Measurements from ENCODE around the gene MAP2K7. TPM values are rescaled to one million over a fixed set of nuclear protein-coding genes. Genes with fewer than 3 reads are reported as not detected.
"Not testable (repeated sequence)": the region's sequence is repeated elsewhere in the genome, so short reads cannot be mapped to it uniquely, and the experiment has no call there.

MAP2K7 gene
- total RNA-seq, 1 experiment from 2014 or later: 10.4 TPM

DNA sequence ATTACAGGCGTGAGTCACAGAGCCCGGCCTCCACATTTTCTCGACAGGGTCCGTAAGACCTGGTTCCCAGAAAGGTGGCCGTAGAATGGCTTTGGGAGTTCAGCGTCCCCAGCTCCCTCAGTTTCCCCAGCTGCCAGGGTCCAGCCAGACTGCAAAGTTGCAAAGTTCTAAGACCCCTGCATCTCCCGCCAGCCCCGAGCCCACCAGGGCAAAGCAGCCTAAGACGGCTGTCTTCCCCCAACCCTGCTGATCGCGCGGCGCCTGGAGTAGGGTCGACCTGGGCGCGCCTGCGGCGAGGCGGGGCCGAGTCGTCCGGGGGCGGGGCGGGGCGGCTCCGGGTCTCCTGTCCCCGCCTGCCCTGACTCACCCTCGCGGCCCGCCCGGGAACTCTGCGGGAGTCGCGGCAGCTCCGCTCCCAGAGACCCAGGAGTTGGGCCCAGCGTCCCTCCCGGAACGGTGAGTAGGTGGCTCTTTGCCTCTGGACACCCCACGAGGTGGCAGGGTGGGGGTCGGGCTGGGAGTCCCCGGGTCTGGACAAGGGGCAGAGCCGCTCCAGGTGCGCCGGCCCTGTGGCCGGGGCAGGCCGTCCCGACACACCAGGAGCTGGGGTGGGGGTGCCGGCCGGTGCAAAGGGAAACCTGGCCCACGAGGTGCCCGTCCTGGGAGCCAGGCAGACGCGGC is 15.4 kb upstream of the MAP2K7 start, which contains the start of gene LRRC8E:
Gene LRRC8E (plus strand): TSS at position 366 of the 681 bp plus-strand sequence. CDS start 7,094 bp downstream, outside the sequence.
- H3K36me3 ChIP-seq (ENCODE audit: insufficient read depth, low read length): no peaks in the 10 kb centered on the region
- H3K79me2 ChIP-seq (ENCODE audit: low read length): no peaks in the 10 kb centered on the region
- H4K20me1 ChIP-seq (ENCODE audit: insufficient read depth, low read depth, low read length): no peaks in the 10 kb centered on the region
- no peak for DNase-seq
- H3K9me3 ChIP-seq (ENCODE audit: low read length): no peaks in the 10 kb centered on the region
- no peaks in the 10 kb centered on the region for H3K9me2 ChIP-seq (replicated peaks; ENCODE audit: insufficient read depth, low read length)
- no peak within 1 kb of the TSS for H3K4me3 ChIP-seq (ENCODE audit: low read length)
- no peak within 1 kb of the TSS for H3K27ac ChIP-seq (ENCODE audit: low read length)
- no peak within 1 kb of the TSS for H2AFZ ChIP-seq (ENCODE audit: low read length)
- H3K9ac ChIP-seq (ENCODE audit: low read length): no peak within 1 kb of the TSS
- H3K27me3 ChIP-seq (ENCODE audit: low read length): no peaks in the 10 kb centered on the region
- no peak within 1 kb of the TSS for H3K4me2 ChIP-seq (ENCODE audit: low read depth, low read length, poor library complexity, severe bottlenecking)
- no peaks in the 10 kb centered on the region for H3K4me1 ChIP-seq (ENCODE audit: low read length)

DNA sequence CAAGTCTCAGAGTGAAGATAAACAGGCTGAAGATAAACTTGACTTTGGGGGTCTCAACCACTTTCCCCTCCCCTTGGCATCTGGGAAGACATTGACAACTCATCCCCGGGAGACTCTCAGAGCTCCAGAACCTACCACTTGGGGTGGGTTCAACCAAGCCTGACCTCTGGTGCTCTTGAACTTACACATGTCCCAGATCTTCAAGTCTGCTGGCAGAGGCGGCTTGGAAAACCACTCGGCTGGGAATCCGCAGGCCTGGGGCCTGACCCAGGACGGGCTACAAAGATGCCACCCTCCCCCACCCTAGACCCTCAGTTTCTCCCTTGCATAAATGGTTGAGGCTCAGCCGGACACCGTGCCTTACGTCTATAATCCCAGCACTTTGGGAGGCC is 14.9 kb upstream of the MAP2K7 start:
- Histone ChIP-seq H3K79me2 (ENCODE audit: low read length) (no peaks in the 10 kb centered on the region), H3K36me3 (ENCODE audit: insufficient read depth, low read length) (no peaks in the 10 kb centered on the region), H3K27me3 (ENCODE audit: low read length) (no peaks in the 10 kb centered on the region), H3K4me2 (ENCODE audit: low read depth, low read length, poor library complexity, severe bottlenecking) (no peak overlapping the region), H2AFZ (ENCODE audit: low read length) (no peak overlapping the region), H3K9me3 (ENCODE audit: low read length) (no peaks in the 10 kb centered on the region), H3K9me2 (replicated peaks; ENCODE audit: insufficient read depth, low read length) (no peaks in the 10 kb centered on the region), H3K9ac (ENCODE audit: low read length) (no peak overlapping the region), H3K4me1 (ENCODE audit: low read length) (no peaks in the 10 kb centered on the region), H3K27ac (ENCODE audit: low read length) (no peak overlapping the region), H4K20me1 (ENCODE audit: insufficient read depth, low read depth, low read length) (no peaks in the 10 kb centered on the region), H3K4me3 (ENCODE audit: low read length) (no peak overlapping the region)
- DNase-seq: no peak

DNA sequence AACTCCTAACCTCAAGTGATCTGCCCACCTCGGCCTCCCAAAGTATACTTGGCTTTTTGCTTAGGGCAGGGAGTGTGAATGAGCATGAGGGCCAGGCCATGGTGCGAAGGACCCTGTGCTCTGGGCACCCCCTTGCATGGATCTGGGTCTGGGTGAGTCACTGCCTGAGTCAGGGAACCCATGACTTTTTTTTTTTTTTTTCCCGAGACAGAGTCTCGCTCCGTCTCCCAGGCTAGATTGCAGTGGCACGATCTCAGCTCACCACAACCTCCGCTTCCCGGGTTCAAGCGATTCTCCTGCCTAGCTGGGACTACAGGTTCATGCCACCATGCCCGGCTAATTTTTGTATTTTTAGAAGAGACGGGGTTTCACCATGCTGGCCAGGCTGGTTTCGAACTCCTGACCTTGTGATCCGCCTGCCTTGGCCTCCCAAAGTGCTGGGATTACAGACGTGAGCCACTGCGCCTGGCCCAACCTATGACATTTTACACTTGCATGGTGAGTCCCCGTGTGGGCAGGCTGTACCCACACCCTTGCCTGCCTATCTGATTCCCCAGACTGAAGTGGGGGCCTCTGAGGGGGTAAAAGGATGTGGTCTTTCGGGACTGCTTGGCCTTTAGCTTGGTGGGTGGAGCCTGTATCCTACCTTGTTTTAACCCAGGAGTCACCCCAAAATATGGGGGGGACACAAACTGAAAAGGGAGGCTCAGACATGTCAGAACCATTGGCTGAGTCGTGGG is 10.1 kb upstream of the MAP2K7 start:
- H3K79me2 ChIP-seq (ENCODE audit: low read length); H3K27me3 ChIP-seq (ENCODE audit: low read length); H3K4me3 ChIP-seq (ENCODE audit: low read length); H3K27ac ChIP-seq (ENCODE audit: low read length); H3K36me3 ChIP-seq (ENCODE audit: insufficient read depth, low read length); DNase-seq; H3K9me2 ChIP-seq (replicated peaks; ENCODE audit: insufficient read depth, low read length); H4K20me1 ChIP-seq (ENCODE audit: insufficient read depth, low read depth, low read length); H3K9ac ChIP-seq (ENCODE audit: low read length); H3K4me1 ChIP-seq (ENCODE audit: low read length); H2AFZ ChIP-seq (ENCODE audit: low read length); H3K4me2 ChIP-seq (ENCODE audit: low read depth, low read length, poor library complexity, severe bottlenecking); H3K9me3 ChIP-seq (ENCODE audit: low read length): not testable (repeated sequence)

DNA sequence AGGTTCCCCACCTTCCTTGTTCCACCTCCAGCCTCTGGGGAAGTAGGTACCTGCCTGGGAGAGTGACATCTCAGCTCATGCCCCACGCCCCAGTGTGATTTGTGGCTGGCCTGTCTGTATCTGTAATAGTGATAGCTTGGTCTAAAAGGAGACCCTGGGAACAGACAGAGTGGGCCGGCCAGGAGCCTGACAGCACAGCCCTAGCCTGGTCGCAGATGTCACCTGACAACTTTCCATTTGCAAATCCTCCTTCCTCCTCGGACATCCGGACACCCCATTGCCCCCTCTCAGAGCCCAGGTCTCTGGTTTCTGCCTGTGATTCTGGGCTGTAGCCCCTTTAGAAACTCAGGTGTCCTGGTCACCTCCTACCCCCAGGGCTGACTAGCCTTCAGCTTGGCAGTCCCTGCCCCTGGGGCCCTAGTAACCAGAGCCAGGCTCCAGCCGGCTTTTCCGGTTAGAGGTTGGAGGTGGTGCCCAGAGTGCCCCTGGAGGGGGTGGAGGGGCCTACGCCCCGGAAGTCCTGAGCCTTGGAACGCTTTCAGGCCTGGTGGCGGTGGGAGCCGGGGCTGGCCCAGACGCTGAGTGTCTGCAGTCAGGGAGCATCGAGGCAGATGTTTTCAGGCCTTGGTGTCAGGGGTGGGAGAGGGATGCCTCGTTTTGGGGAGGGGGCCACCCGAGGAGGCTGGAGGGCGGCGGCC is 8.9 kb upstream of the MAP2K7 start:
- Histone ChIP-seq H3K9me3 (ENCODE audit: low read length) (no peaks in the 10 kb centered on the region), H2AFZ (ENCODE audit: low read length) (no peak overlapping the region), H3K4me1 (ENCODE audit: low read length) (no peaks in the 10 kb centered on the region), H3K79me2 (ENCODE audit: low read length) (no peaks in the 10 kb centered on the region), H3K27me3 (ENCODE audit: low read length) (no peaks in the 10 kb centered on the region), H3K4me2 (ENCODE audit: low read depth, low read length, poor library complexity, severe bottlenecking) (no peak overlapping the region), H3K36me3 (ENCODE audit: insufficient read depth, low read length) (no peaks in the 10 kb centered on the region), H3K9ac (ENCODE audit: low read length) (no peak overlapping the region), H4K20me1 (ENCODE audit: insufficient read depth, low read depth, low read length) (no peaks in the 10 kb centered on the region), H3K9me2 (replicated peaks; ENCODE audit: insufficient read depth, low read length) (no peaks in the 10 kb centered on the region), H3K27ac (ENCODE audit: low read length) (no peak overlapping the region), H3K4me3 (ENCODE audit: low read length) (no peak overlapping the region)
- DNase-seq: no peak

DNA sequence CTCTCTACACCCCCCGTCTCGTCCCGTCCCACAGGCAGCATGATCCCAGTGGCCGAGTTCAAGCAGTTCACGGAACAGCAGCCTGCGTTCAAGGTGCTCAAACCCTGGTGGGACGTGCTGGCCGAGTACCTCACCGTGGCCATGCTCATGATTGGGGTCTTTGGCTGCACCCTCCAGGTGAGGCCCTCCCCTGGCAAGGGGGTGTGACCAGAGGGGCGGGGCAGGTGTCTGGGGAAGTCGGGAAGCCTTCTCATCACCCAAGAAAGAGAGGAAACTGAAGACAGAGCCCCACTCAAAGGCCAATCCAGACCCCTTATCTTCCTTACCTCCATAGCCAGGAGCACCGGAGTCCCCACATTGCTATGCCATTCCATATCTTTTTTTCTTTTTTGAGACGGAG is 8.1 kb upstream of the MAP2K7 start:
- H4K20me1 ChIP-seq (ENCODE audit: insufficient read depth, low read depth, low read length): no peaks in the 10 kb centered on the region
- H3K79me2 ChIP-seq (ENCODE audit: low read length): no peaks in the 10 kb centered on the region
- no peaks in the 10 kb centered on the region for H3K9me3 ChIP-seq (ENCODE audit: low read length)
- no peaks in the 10 kb centered on the region for H3K9me2 ChIP-seq (replicated peaks; ENCODE audit: insufficient read depth, low read length)
- H2AFZ ChIP-seq (ENCODE audit: low read length): no peak overlapping the region
- no peaks in the 10 kb centered on the region for H3K36me3 ChIP-seq (ENCODE audit: insufficient read depth, low read length)
- no peak overlapping the region for H3K27ac ChIP-seq (ENCODE audit: low read length)
- DNase-seq: no peak
- H3K4me3 ChIP-seq (ENCODE audit: low read length): no peak overlapping the region
- H3K27me3 ChIP-seq (ENCODE audit: low read length): no peaks in the 10 kb centered on the region
- no peaks in the 10 kb centered on the region for H3K4me1 ChIP-seq (ENCODE audit: low read length)
- H3K4me2 ChIP-seq (ENCODE audit: low read depth, low read length, poor library complexity, severe bottlenecking): no peak overlapping the region
- H3K9ac ChIP-seq (ENCODE audit: low read length): no peak overlapping the region

DNA sequence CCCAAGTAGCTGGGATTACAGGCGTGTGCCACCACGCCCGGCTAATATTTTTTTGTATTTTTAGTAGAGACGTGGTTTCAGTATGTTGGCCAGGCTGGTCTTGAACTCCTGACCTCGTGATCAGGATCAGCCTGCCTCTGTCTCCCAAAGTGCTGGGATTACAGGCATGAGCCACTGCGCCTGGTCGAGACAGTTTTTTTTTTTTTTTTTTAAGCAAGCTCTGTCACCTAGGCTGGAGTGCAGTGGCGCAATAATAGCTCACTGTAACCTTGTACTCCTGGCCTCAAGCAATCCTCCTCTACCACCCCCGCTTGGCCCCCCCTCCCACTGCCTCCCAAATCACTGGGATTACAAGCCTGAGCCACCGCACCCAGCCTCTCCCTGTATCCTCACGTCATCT is 6.4 kb upstream of the MAP2K7 start:
- H3K9ac ChIP-seq (ENCODE audit: low read length): no peak overlapping the region
- no peaks in the 10 kb centered on the region for H3K9me2 ChIP-seq (replicated peaks; ENCODE audit: insufficient read depth, low read length)
- no peak overlapping the region for H3K4me3 ChIP-seq (ENCODE audit: low read length)
- no peaks in the 10 kb centered on the region for H3K79me2 ChIP-seq (ENCODE audit: low read length)
- H3K27me3 ChIP-seq (ENCODE audit: low read length): no peaks in the 10 kb centered on the region
- no peak overlapping the region for H2AFZ ChIP-seq (ENCODE audit: low read length)
- no peaks in the 10 kb centered on the region for H3K36me3 ChIP-seq (ENCODE audit: insufficient read depth, low read length)
- DNase-seq: no peak
- H3K9me3 ChIP-seq (ENCODE audit: low read length): no peaks in the 10 kb centered on the region
- no peaks in the 10 kb centered on the region for H3K4me1 ChIP-seq (ENCODE audit: low read length)
- H3K4me2 ChIP-seq (ENCODE audit: low read depth, low read length, poor library complexity, severe bottlenecking): no peak overlapping the region
- no peaks in the 10 kb centered on the region for H4K20me1 ChIP-seq (ENCODE audit: insufficient read depth, low read depth, low read length)
- no peak overlapping the region for H3K27ac ChIP-seq (ENCODE audit: low read length)

- H3K27ac ChIP-seq (ENCODE audit: low read length): no peak overlapping the region
- no peaks in the 10 kb centered on the region for H4K20me1 ChIP-seq (ENCODE audit: insufficient read depth, low read depth, low read length)
- H2AFZ ChIP-seq (ENCODE audit: low read length): no peak overlapping the region
- no peaks in the 10 kb centered on the region for H3K27me3 ChIP-seq (ENCODE audit: low read length)
- no peak for DNase-seq
- no peak overlapping the region for H3K4me2 ChIP-seq (ENCODE audit: low read depth, low read length, poor library complexity, severe bottlenecking)
- H3K36me3 ChIP-seq (ENCODE audit: insufficient read depth, low read length): no peaks in the 10 kb centered on the region
- no peaks in the 10 kb centered on the region for H3K9me2 ChIP-seq (replicated peaks; ENCODE audit: insufficient read depth, low read length)
- no peak overlapping the region for H3K4me3 ChIP-seq (ENCODE audit: low read length)
- H3K9me3 ChIP-seq (ENCODE audit: low read length): no peaks in the 10 kb centered on the region
- H3K79me2 ChIP-seq (ENCODE audit: low read length): no peaks in the 10 kb centered on the region
- H3K9ac ChIP-seq (ENCODE audit: low read length): no peak overlapping the region
- H3K4me1 ChIP-seq (ENCODE audit: low read length): peaks cover 10% of the 10 kb centered on the region
These were observed 4.7 kb upstream of the MAP2K7 start for GRCh38 chr19:7898967-7899366.

- no peaks in the 10 kb centered on the region for H3K9me2 ChIP-seq (replicated peaks; ENCODE audit: insufficient read depth, low read length)
- H3K4me2 ChIP-seq (ENCODE audit: low read depth, low read length, poor library complexity, severe bottlenecking): no peak overlapping the region
- no peaks in the 10 kb centered on the region for H3K36me3 ChIP-seq (ENCODE audit: insufficient read depth, low read length)
- no peak overlapping the region for H3K4me3 ChIP-seq (ENCODE audit: low read length)
- no peak overlapping the region for H2AFZ ChIP-seq (ENCODE audit: low read length)
- H3K9ac ChIP-seq (ENCODE audit: low read length): no peak overlapping the region
- no peaks in the 10 kb centered on the region; the same call in 1 of the 2 replicates for H4K20me1 ChIP-seq (ENCODE audit: insufficient read depth, low read depth, low read length)
- H3K27me3 ChIP-seq (ENCODE audit: low read length): no peaks in the 10 kb centered on the region
- H3K9me3 ChIP-seq (ENCODE audit: low read length): no peaks in the 10 kb centered on the region
- no peak overlapping the region for H3K27ac ChIP-seq (ENCODE audit: low read length)
- H3K4me1 ChIP-seq (ENCODE audit: low read length): peaks cover 14% of the 10 kb centered on the region
- peaks cover 8% of the 10 kb centered on the region for H3K79me2 ChIP-seq (ENCODE audit: low read length)
- no peak for DNase-seq
These were observed 3.8 kb upstream of the MAP2K7 start for GRCh38 chr19:7899751-7900378.

Data from Karpas-422 (cell line).